ACHN (cell line): ENCODE measurements around the gene CFAP126.
"Not testable (repeated sequence)": the region's sequence is repeated elsewhere in the genome, so short reads cannot be mapped to it uniquely, and the experiment has no call there.

Source experiments
- DNase-seq: peaks from one replicate; pipeline ENCODE4 v3.0.0-alpha.2; 2015
- in situ Hi-C: cut with HindIII; loops from 2 replicates; pipeline ENCODE4 v1.10.0; 2017; ENCODE audit warnings: low sequenced_read_pairs, low pct_ligation_motif_present, low pct_unique_long_range_greater_than_20kb

The CFAP126 gene

GRCh38 chr1:161389158-161389557 is 21.5 kb upstream of the CFAP126 start:
- in situ Hi-C loops, DNase-seq: not testable (repeated sequence)

- DNase-seq, result no peak
- in situ Hi-C loops, result no loop called here
Measured at GRCh38 chr1:161388639-161389038, 21.0 kb upstream of the CFAP126 start.

- in situ Hi-C loops, result no loop called here
- DNase-seq, result peak; percentile 79
Measured at GRCh38 chr1:161382214-161383019, 14.7 kb upstream of the CFAP126 start.

GRCh38 chr1:161381707-161382106 is 14.0 kb upstream of the CFAP126 start:
- in situ Hi-C loops, result no loop called here
- DNase-seq, result no peak

- in situ Hi-C loops, result loop anchor here (10.0 kb wide), 1 partner anchor 154 kb away; the partner anchor contains the start of genes APOA2 and TOMM40L
- DNase-seq, result no peak
Measured at GRCh38 chr1:161379071-161379470, 11.4 kb upstream of the CFAP126 start.

- DNase-seq, result no peak
Measured at GRCh38 chr1:161378014-161378413, 10.3 kb upstream of the CFAP126 start.

GRCh38 chr1:161374373-161374772 is 6.7 kb upstream of the CFAP126 start:
- DNase-seq, result peak; percentile 22
- in situ Hi-C loops, result loop anchor here (10.0 kb wide), 1 partner anchor 150 kb away; the partner anchor contains the start of genes APOA2 and TOMM40L

More at GRCh38 chr1:161378014-161378413, 10.3 kb upstream of the CFAP126 start:
- in situ Hi-C loops, result loop anchor here (10.0 kb wide), 1 partner anchor 153 kb away; the partner anchor contains the start of genes APOA2 and TOMM40L

- no peak for DNase-seq
- in situ Hi-C loops, result loop anchor here (10.0 kb wide), 1 partner anchor 149 kb away; the partner anchor contains the start of genes APOA2 and TOMM40L
Measured at GRCh38 chr1:161373442-161373841, 5.8 kb upstream of the CFAP126 start.

- in situ Hi-C loops, result no loop called here
- no peak for DNase-seq
Measured at GRCh38 chr1:161365207-161365606, 2.5 kb downstream of the CFAP126 start.

- in situ Hi-C loops, result no loop called here
- DNase-seq, result no peak
Measured at GRCh38 chr1:161364332-161364731, 3.3 kb downstream of the CFAP126 start.

- DNase-seq, result no peak
- in situ Hi-C loops, result no loop called here
Measured at GRCh38 chr1:161359291-161359690, 8.4 kb downstream of the CFAP126 start.

GRCh38 chr1:161357073-161357472 is 10.6 kb downstream of the CFAP126 start:
- in situ Hi-C loops, result no loop called here

GRCh38 chr1:161351482-161351881 is 16.2 kb downstream of the CFAP126 start:
- in situ Hi-C loops, result no loop called here
- DNase-seq, result no peak

More at GRCh38 chr1:161357073-161357472, 10.6 kb downstream of the CFAP126 start:
- DNase-seq, result no peak

GRCh38 chr1:161350671-161351070 is 17.0 kb downstream of the CFAP126 start:
- DNase-seq, result no peak
- in situ Hi-C loops, result no loop called here

- DNase-seq, result no peak
- in situ Hi-C loops, result no loop called here
Measured at GRCh38 chr1:161342821-161343220, 24.9 kb downstream of the CFAP126 start.

GRCh38 chr1:161342177-161342576 is 25.5 kb downstream of the CFAP126 start:
- no peak for DNase-seq
- in situ Hi-C loops, result no loop called here

- in situ Hi-C loops, result no loop called here
- peak; percentile 64 for DNase-seq
Measured at GRCh38 chr1:161335796-161336195, 31.9 kb downstream of the CFAP126 start.

GRCh38 chr1:161333166-161333565 is 34.5 kb downstream of the CFAP126 start:
- no peak for DNase-seq
- in situ Hi-C loops, result no loop called here

- in situ Hi-C loops, result no loop called here
- no peak for DNase-seq
Measured at GRCh38 chr1:161330346-161330745, 37.3 kb downstream of the CFAP126 start.

- in situ Hi-C loops, result loop anchor here (25.0 kb wide), 1 partner anchor 112 kb away; the partner anchor contains the start of genes APOA2, FCER1G and NDUFS2
Measured at GRCh38 chr1:161324020-161324419, 43.7 kb downstream of the CFAP126 start.

More at GRCh38 chr1:161324020-161324419, 43.7 kb downstream of the CFAP126 start:
- no peak for DNase-seq
